Endothelial cell (in vitro differentiated cells): ENCODE data around the gene BMP7. TPM values are rescaled to one million over a fixed set of nuclear protein-coding genes. Genes with fewer than 3 reads are reported as not detected.
"Not testable (repeated sequence)": the region's sequence is repeated elsewhere in the genome, so short reads cannot be mapped to it uniquely, and the experiment has no call there.

ENCODE experiments used
- DNase-seq: peaks from one replicate; pipeline ENCODE4 v3.0.0; 2021; ENCODE audit warnings: low spot score
- H3K27ac Mint-ChIP-seq: one replicate; pipeline ENCODE4 v1.8.0; 2021; ENCODE audit warnings: mixed read lengths, inconsistent platforms; ENCODE audit not compliant: unreplicated experiment
- H3K27me3 Mint-ChIP-seq: one replicate; pipeline ENCODE4 v1.8.0; 2021; ENCODE audit warnings: mild to moderate bottlenecking, moderate library complexity, mixed read lengths, inconsistent platforms; ENCODE audit not compliant: unreplicated experiment
- H3K36me3 Mint-ChIP-seq: one replicate; pipeline ENCODE4 v1.8.0; 2021; ENCODE audit warnings: mild to moderate bottlenecking, low read depth, mixed read lengths, inconsistent platforms; ENCODE audit not compliant: unreplicated experiment
- H3K4me1 Mint-ChIP-seq: one replicate; pipeline ENCODE4 v1.8.0; 2021; ENCODE audit warnings: mild to moderate bottlenecking, mixed read lengths, inconsistent platforms; ENCODE audit not compliant: unreplicated experiment
- H3K4me3 Mint-ChIP-seq: one replicate; pipeline ENCODE4 v1.8.0; 2021; ENCODE audit warnings: mild to moderate bottlenecking, mixed read lengths, inconsistent platforms; ENCODE audit not compliant: unreplicated experiment
- H3K9me3 Mint-ChIP-seq: one replicate; pipeline ENCODE4 v1.8.0; 2021; ENCODE audit warnings: mixed read lengths, inconsistent platforms; ENCODE audit not compliant: unreplicated experiment
- total RNA-seq: library from RNA; stranded (reverse); fragmentation: NEBNext Ultra II Directional; extraction: Animal tissue kit (Norgen Biotek cat#: 25700); gene quantifications from one replicate; pipeline ENCODE4 v1.2.1, GENCODE V29; 2021; ENCODE audit not compliant: unreplicated experiment
- TF ChIP-seq, protein P1 (sequence below): fragments of 200-600 bp; sonication (generic); IDR thresholded peaks from one replicate; pipeline ENCODE4 v1.5.0; 2021; ENCODE audit warnings: antibody characterized with exemption; ENCODE audit not compliant: unreplicated experiment

Gene BMP7
- total RNA-seq, 1 donor from 2014 or later = 0.38 TPM

DNA sequence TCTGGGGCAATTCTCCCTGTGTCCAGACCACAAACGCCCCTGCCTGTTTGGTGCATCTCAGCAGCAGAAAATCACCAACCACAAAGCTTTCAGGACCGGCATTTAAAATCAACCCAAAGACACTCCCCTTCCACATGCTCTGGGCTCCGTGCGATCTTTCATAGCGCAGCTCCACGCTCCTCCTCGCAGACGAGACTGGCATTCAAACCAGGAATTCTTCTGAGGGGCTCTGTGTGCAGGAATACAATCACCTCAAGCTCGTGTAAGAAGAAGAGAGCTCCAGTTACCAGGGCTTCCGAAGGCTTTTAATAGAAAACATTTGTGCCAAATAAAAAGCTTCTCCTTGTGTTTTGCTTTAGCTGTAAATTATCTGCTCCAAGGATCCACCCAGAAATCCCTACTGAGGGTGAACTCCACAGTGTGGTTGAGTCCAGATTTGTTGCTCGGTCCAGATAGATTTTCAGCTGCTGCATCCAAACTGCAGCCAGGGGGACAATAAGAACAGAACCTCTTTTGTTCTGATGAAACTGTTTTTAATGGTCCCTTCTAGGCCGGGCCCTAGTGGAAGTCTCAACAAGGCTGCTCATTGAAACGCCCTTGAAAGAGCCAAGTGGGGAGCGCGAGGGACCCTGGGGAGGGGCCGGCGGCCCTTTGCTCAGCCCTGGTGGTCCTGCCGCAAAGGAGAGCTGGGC lies 16.4 kb upstream of the BMP7 start:
- H3K4me1 Mint-ChIP-seq = no peaks in the 10 kb centered on the region
- H3K9me3 Mint-ChIP-seq = no peaks in the 10 kb centered on the region
- no peak for DNase-seq
- H3K27me3 Mint-ChIP-seq = peaks cover 3% of the 10 kb centered on the region
- H3K27ac Mint-ChIP-seq = no peak overlapping the region
- TF ChIP-seq, protein P1, sequence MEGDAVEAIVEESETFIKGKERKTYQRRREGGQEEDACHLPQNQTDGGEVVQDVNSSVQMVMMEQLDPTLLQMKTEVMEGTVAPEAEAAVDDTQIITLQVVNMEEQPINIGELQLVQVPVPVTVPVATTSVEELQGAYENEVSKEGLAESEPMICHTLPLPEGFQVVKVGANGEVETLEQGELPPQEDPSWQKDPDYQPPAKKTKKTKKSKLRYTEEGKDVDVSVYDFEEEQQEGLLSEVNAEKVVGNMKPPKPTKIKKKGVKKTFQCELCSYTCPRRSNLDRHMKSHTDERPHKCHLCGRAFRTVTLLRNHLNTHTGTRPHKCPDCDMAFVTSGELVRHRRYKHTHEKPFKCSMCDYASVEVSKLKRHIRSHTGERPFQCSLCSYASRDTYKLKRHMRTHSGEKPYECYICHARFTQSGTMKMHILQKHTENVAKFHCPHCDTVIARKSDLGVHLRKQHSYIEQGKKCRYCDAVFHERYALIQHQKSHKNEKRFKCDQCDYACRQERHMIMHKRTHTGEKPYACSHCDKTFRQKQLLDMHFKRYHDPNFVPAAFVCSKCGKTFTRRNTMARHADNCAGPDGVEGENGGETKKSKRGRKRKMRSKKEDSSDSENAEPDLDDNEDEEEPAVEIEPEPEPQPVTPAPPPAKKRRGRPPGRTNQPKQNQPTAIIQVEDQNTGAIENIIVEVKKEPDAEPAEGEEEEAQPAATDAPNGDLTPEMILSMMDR = no peak
- no peaks in the 10 kb centered on the region for H3K36me3 Mint-ChIP-seq
- H3K4me3 Mint-ChIP-seq = no peak overlapping the region

DNA sequence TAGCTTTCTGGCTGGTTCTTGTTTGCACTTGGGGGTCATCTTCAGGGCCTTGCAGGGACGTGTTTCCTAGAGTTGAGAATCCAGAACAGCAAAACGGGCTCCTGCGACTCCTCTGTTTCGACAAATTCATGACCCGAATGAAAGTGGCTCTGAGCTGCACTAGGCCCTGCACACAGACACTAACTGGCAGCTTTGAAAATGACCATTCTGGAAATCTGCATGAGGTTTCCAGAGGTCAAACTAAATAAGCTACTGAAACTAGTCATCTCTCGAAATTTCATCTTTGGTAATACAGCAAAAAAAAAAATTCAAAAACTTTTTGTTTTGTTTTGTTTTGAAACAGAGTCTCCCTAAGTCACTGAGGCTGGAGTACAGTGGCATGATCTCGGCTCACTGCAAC lies 15.5 kb upstream of the BMP7 start:
- no peak for DNase-seq
- TF ChIP-seq, protein P1 = no peak
- Mint-ChIP-seq H3K9me3 (no peaks in the 10 kb centered on the region), H3K36me3 (no peaks in the 10 kb centered on the region), H3K27me3 (peaks cover 3% of the 10 kb centered on the region), H3K27ac (no peak overlapping the region), H3K4me3 (no peak overlapping the region), H3K4me1 (no peaks in the 10 kb centered on the region)

DNA sequence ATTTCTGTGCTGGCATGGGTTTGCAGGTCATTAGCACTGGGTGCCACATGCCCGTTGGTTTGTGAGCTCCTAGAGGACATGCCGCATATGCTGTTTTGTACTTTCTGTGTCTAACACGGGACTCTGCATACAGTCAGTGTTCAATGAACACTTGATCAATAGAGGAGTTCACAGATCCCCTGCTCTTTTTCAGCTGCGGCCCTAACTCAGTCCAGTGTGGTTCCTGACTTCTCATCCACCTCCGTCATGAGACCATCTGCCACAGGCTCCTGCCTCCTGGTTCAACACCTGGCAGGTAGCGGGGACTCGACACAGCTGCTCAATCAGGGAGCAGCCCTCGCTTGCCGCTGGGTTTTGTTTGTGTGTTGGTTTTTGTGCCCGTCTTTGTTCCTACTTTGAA lies 13.8 kb upstream of the BMP7 start:
- peaks cover 3% of the 10 kb centered on the region for H3K27me3 Mint-ChIP-seq
- no peaks in the 10 kb centered on the region for H3K9me3 Mint-ChIP-seq
- DNase-seq = no peak
- no peaks in the 10 kb centered on the region for H3K36me3 Mint-ChIP-seq
- H3K27ac Mint-ChIP-seq = no peak overlapping the region
- TF ChIP-seq, protein P1 = no peak
- no peak overlapping the region for H3K4me3 Mint-ChIP-seq
- no peaks in the 10 kb centered on the region for H3K4me1 Mint-ChIP-seq

DNA sequence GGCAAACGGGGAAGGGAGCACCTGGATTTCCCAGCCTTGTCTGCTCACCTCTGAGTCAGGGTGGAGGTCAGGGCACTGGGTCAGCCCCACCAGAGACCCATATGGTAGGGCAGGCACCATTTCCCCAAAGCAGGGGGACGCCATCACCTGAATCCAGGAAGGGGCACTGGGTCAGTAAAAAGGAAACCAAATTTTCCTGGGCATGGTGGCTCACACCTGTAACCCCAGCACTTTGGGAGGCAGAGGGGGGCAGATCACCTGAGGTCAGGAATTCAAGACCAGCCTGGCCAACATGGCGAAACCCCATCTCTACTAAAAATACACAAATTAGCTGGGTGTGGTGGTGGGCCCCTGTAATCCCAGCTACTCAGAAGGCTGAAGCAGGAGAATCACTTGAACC lies 13.1 kb upstream of the BMP7 start:
- H3K4me1 Mint-ChIP-seq, H3K27ac Mint-ChIP-seq, H3K4me3 Mint-ChIP-seq, H3K27me3 Mint-ChIP-seq, H3K9me3 Mint-ChIP-seq, H3K36me3 Mint-ChIP-seq, DNase-seq: not testable (repeated sequence)

DNA sequence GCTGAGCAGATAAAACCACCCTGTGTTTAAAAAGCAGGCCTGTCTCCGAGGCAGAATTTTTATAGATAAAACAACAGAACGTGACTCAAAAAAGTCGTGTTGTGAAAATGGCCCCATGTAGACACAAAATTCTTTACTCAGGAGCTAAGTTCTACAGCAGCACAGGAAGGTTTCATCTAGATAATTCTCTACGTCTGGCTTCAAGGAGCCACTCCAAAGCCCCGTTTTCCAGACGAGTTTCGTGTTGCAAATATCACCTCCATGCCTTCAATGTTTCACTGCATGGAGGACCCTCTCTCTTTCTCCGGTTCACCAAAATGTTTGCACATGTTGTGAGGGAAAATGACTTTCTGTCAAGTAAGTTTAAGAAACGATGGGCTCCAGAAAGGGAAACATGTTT lies 12.0 kb upstream of the BMP7 start:
- H3K9me3 Mint-ChIP-seq = no peaks in the 10 kb centered on the region
- TF ChIP-seq, protein P1 = no peak
- no peak overlapping the region for H3K27ac Mint-ChIP-seq
- H3K4me3 Mint-ChIP-seq = no peak overlapping the region
- peaks cover 3% of the 10 kb centered on the region for H3K27me3 Mint-ChIP-seq
- H3K4me1 Mint-ChIP-seq = no peaks in the 10 kb centered on the region
- no peaks in the 10 kb centered on the region for H3K36me3 Mint-ChIP-seq
- DNase-seq = no peak
